Measurements from ENCODE around the gene TGFBR2. TPM values are rescaled to one million over a fixed set of nuclear protein-coding genes. Genes with fewer than 3 reads are reported as not detected.

TGFBR2 gene
- total and polyA plus RNA-seq, 8 donors: 109 to 269 (median 122) TPM

- no peaks in the 10 kb centered on the region for H3K36me3 ChIP-seq
- H3K27ac ChIP-seq: no peak overlapping the region
- no peak for TF ChIP-seq CTCF (IDR thresholded peaks at IDR 0.05)
- DNase-seq (no peak), ATAC-seq (no peak)
- H3K4me3 ChIP-seq: no peak overlapping the region
- intact Hi-C loops (cut with DNase I): no loop called here
- no peaks in the 10 kb centered on the region for H3K9me3 ChIP-seq
- H3K27me3 ChIP-seq: no peaks in the 10 kb centered on the region
- no peaks in the 10 kb centered on the region for H3K4me1 ChIP-seq
Observed at GRCh38 chr3:30741889-30742288, 135.5 kb downstream of the TGFBR2 start.

GRCh38 chr3:30742796-30743619, 136.6 kb downstream of the TGFBR2 start:
- Histone ChIP-seq H3K9me3 (no peaks in the 10 kb centered on the region), H3K27ac (no peak overlapping the region), H3K27me3 (no peaks in the 10 kb centered on the region), H3K4me3 (no peak overlapping the region), H3K4me1 (peaks cover 0 to 7% of the 10 kb centered on the region in 2 donors), H3K36me3 (no peaks in the 10 kb centered on the region)
- intact Hi-C loops (cut with DNase I): no loop called here
- TF ChIP-seq CTCF (IDR thresholded peaks at IDR 0.05): no peak
- ATAC-seq (no peak), DNase-seq (no peak)

Data from left lung (tissue), 10 donors.